NCI-H1694 treated with DMSO at 0.1 percent for 48 hours (cell line): Measurements from ENCODE around the gene SYTL3.
"Not testable (repeated sequence)": the region's sequence is repeated elsewhere in the genome, so short reads cannot be mapped to it uniquely, and the experiment has no call there.

Experiments
- DNase-seq: peaks from one replicate; lab custom pipeline; 2025; lab: John Stamatoyannopoulos, UW

The SYTL3 gene, protein sequence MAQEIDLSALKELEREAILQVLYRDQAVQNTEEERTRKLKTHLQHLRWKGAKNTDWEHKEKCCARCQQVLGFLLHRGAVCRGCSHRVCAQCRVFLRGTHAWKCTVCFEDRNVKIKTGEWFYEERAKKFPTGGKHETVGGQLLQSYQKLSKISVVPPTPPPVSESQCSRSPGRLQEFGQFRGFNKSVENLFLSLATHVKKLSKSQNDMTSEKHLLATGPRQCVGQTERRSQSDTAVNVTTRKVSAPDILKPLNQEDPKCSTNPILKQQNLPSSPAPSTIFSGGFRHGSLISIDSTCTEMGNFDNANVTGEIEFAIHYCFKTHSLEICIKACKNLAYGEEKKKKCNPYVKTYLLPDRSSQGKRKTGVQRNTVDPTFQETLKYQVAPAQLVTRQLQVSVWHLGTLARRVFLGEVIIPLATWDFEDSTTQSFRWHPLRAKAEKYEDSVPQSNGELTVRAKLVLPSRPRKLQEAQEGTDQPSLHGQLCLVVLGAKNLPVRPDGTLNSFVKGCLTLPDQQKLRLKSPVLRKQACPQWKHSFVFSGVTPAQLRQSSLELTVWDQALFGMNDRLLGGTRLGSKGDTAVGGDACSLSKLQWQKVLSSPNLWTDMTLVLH

DNA sequence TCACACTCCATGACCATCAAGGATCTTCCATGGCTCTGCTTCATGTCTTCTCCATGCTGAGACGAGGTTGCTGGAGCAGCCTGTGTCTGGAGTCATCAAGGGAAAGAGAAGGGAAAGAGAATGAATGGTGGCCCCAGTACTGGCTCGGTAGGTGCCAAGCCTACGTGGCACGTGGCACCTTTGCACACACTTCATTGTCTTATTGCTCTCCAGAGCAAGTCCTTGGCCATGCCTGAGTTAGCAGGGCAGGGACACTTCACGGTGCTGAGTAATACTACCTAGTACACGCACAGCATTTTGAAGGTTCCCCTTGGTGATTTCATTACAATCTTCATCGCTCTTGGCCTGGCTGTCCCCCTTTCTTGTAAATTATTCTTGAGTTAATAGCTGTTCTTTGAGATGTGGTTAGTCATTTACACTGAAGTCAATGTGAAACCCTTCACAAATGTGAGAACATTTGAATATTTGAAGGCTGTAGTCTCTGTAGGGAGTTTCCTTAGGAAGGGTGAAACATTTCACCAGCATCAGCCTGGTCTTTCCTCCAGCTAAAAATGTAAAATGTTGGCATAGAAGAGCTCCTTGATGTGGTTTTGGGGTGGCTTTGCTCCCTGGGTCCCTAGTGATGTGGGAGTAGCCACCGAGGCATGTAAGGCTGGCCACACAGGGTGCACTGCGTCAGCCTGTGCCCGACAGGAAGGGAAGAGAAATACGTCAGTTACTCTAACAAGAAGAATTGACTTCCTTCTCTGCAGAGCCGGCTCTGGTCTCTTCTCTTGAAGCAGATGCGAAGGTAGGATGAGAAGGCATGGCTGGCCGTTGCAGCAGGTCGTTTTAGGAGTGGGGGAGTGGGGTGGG, at the start of gene SYTL3:
TSS of gene SYTL3 (plus strand) at position 766 of the 855 bp plus-strand sequence. CDS start 13,215 bp downstream, outside the sequence.
- DNase-seq: no peak

DNA sequence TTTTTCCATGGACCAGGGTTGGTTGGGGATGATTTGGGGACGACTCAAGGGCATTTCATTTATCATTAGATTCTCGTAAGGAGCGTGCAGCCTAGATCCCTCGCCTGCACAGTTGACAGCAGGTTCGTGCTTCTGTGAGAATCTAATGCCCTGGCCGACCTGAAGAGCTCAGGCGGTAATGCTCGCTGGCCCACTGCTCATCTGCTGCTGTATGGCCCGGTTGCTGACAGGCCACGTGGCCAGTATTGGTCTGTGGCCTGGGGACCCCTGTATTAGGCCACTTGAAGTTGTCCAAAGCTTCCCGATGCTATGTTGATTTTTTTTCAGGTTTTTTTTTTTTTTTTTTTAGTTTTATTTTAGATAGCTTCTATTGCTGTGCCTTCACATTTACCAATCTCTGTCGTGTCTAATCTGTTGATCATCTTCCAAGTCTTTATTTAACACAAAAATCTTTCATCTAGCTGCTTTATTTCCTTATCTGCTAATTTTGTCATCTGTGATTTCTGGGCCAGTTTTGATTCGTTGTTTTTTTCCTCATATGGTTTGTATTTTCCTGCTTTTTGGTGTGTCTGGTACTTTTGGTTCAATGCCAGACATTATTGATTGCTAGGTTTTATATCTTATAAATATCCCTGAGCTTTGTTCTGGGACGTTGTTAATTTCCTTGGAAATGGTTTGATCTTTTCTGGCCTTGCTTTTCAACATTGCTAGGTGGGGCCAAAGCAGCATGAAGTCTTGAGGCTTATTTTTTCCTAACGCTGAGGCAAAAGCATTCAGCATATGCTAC, 46.4 kb upstream of the SYTL3 start:
- DNase-seq: no peak

DNA sequence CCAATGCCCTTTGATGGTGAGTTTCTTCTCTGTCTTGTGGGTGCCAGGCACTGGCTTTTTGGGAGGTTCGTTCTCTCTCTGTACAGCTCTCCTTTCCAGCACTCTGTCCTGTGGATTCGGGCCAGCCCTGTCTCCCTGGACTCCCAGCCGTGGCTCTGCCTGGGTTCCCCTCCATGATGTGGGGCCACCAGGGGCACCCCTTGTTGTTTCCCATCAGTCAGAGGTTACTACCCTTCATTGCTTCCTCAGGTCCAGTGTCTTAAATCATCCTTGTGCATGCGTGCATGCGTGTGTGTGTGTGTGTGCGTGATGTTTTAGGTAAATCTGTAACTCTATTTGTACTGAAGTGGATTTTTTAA, 45.8 kb upstream of the SYTL3 start:
- no peak for DNase-seq

DNA sequence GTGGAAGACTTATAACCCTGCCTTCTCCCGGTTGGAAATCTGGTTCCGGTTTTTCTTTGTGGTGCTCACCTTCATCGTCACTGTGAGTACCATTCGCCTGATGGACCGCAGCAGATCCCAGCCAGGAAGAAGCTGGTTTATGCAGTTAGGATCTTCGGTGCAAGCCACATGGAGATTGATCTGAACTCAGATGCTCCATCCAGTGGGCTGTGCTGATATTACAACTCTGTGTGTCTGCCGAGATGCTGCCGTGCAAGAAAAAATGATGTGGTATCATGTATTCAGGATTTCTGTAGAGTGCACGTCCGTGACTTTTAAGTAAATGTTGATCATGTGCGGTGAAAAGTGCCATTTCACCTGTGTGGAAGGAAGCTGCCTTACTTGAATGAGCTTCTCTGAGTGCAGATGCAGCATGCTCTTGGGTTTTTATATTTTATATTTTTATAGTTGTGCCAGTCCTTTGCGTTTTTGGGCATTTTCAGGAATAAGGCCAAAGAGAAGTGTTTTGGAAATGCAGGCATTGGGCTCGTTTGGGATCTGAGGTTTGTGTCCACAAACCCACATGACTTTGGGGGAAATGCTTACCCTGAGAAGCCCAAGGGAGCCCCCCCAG, 44.5 kb upstream of the SYTL3 start:
- peak; percentile 60 for DNase-seq

DNA sequence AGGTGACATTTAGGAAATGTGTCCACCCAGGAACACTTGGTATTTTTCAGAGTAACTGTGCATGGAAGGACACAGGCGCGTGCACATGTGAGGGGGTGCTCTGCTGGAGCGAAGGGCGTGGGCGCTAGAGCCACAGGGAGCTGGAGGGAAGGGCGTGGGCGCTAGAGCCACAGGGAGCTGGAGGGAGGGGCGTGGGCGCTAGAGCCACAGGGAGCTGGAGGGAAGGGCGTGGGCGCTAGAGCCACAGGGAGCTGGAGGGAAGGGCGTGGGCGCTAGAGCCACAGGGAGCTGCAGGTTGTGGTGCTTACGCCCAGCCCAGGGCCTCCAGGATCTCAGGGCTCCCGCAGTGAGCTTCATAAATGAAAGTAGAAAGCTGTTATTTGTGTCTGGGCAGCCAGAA, 43.8 kb upstream of the SYTL3 start:
- not testable (repeated sequence) for DNase-seq

DNA sequence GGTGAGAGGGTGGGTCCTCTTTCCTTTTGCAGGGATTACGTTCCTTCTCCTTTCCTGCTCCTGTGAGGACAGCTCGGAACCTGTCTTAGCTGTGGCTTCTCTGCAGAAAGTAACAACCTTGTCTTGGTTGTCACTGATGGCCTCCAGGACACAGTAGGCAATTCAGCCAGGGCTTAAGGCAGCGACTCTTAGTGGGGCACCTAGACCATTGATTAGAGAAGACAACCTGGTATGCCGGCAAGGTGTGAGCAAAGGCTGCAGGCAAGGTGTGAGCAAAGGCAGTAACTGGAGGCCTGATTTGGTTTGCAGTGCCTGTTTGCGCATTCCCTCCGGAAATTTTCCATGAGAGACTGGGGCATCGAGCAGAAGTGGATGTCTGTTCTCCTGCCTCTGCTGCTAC, 42.9 kb upstream of the SYTL3 start:
- no peak for DNase-seq

DNA sequence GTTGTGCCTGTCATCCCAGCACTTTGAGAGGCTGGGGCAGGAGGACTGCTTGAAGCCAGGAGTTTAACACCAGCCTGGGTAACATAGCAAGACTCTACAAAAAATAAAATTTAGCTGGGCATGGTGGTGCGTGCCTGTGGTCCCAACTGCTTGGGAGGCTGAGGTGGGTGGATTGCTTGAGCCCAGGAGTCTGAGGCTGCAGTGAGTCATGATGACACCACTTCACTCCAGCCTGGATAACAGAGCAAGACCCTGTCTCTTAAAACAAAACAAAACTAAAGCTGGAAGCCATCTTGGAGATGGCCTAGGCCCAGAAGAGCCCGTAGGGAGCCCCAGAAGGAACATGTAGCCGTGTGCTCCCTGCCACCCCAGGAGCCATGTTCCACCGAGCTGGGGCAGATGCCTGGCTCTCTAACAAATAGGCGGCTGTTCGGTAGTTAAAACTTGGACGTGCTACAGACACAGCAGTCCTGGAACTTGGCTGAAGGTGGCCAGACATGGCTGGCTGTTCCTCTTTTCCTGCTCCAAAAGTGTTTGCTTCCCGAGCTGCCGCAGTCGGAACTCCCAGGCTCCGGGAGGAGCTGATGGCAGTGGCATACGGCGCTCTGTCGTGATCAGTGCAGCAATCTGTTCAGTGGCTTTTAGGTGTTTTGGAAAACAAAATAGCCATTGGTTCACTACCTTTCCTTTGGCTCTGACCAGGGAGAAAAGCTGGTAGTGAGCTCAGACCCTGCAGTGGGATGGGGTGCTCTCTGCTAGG, 42.3 kb upstream of the SYTL3 start:
- no peak for DNase-seq

DNA sequence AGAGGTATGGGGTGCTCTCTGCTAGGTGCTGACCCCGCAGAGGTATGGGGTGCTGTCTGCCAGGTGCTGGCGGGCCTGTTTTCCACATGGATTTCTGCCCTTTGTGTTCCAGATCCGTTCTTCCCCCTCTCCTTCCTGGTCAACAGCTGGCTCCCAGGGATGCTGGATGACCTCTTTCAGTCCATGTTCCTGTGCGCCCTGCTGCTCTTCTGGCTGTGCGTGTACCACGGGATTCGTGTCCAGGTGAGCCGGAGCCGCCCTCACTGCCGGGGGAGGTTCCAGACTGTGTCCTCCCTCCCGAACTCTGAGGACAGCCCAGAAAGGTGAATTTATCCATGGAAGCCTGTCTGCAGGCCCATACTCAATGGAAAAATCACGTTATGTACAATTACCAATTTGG, 41.6 kb upstream of the SYTL3 start:
- no peak for DNase-seq

DNA sequence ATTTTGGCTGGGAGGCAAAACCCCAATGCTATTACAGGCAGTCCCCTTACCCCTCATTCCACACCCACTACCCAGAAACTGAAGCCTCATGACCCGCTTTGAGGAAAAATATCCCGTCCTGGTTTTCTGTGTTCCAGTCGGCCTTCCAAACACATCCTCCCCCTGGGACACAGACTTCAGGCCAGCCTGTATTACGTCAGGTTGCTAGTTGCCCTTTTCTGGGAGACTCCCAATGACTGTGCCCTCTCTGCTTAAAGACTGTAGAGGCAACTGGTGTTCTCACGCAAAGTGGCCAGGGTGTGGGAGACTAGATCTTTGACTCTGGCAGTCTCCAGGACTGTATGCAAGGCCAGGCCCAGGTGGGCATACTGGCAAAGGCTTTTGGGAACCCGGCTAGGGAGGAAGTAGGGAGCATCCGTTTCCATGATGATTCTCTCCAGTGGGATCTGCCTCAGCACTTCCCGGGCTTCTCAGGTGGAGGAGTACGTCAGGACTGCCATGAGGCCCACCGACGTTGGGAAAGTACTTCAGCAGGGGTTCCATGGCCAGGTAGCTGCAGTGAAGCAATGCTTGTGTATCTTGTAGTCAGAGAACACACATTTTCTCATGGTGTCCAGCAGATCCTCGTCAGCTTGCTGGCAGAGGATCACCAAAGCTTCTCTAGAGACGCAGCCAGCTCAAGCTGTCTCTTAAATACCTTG, 40.2 kb upstream of the SYTL3 start:
- DNase-seq: no peak

DNA sequence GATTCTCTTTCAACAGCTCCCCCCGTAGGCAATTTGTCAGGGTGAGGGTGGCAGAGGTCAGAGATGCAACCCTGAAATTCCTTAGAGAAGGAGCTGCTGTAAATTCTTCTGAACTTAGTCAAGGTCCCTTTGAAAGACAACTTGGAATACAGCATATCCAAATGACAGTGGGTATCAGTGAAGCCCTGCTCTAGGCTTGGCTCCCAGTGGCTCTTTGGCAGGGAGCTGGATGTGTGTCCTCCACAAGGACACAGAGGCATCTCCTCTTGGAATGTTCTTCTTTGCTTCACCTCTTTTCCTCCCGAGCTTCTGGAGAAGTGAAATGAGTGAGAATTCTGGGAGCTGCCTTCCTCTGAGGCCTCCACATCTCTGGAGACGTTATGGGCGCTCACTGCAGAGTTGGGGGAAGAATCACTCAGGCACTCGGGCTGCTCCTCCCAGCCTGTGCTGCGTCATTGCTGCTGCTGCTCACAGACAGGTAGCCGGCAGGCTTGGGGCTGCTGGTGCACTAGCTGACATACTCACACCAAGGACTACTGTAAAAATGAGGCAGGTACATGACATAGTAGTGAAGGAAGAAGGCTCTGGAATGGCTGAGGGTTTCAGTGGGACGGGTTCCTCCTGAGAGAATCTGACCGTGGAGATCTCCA, 39.4 kb upstream of the SYTL3 start:
- DNase-seq: no peak

DNA sequence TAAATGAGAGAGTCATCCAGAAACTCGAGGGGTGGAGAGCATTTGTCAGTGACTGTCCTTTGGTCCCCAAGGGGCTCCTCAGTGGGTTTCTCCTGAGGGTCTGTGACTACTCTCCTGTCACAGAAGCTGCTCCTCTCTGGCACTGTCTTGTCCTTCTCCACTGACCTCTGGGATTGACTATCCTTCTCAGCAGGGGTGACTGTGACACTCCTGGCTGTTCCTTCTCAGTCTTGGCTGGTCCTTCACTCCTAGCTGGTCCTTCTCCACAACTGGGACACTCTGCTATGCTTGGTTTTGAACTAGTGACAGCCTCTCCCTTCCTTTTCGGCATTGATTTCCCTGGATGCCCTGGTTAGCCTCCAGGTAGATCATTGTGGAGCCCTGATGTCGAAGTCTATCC, 38.8 kb upstream of the SYTL3 start:
- DNase-seq: no peak

DNA sequence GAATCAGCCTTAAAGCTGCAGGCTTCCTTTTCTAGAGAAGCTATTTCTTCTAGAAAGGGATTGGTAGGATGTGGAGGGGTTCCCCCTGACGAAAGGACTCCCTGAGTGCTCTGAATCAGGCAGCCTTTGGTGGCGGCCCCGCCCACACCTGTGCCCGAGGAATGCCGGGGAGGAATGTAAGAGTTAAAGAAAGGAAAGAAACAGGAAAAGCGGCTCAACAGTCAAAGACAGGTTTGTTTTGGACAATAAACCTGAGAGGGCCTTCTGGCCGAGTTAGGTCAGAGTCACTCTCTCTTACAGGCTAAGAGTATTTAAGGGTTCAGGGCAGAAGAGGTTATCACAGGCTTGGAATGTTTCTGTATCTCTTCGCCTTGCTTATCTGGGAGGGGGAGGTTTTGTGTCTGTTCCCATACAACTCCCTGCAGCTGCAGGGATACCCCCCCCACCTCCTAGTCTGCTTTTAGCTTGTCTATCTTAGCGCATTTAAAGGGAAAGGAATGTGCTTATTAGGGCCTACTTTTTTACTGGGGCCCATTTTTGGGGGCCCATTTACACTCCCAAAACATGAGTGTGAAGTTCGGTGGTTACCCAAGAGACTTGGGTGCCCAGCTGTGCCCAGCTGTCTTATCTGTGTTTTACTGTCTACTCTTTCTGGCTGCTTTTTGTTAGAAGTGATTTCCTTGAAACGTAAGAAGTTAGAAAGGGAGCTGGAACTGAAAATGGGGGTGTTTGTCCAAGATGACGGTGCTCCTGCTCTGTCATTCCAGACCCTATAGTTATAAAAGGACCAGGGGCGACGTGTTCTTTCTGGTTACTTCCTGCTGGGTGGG, 38.1 kb upstream of the SYTL3 start:
- DNase-seq: no peak

DNA sequence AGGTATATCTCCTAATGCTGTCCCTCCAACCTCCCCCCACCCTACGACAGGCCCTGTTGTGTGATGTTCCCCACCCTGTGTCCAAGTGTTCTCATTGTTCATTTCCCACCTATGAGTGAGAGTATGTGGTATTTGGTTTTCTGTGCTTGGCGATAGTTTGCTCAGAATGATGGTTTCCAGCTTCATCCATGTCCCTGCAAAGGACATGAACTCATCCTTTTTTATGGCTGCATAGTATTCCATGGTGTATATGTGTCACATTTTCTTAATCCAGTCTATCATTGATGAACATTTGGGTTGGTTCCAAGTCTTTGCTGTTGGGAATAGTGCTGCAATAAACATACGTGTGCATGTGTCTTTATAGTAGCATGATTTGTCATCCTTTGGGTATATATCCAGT, 35.2 kb upstream of the SYTL3 start:
- not testable (repeated sequence) for DNase-seq

DNA sequence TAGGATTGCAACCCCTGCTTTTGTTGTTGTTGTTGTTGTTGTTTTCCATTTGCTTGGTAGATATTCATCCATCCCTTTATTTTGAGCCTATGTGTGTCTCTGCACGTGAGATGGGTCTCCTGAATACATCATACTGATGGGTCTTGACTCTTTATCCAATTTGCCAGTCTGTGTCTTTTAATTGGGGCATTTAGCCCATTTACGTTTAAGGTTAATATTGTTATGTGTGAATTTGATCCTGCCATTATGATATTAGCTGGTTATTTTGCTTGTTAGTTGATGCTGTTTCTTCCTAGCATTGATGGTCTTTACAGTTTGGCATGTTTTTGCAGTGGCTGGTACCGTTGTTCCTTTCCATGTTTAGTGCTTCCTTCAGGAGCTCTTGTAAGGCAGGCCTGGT, 31.6 kb upstream of the SYTL3 start:
- DNase-seq: not testable (repeated sequence)

DNA sequence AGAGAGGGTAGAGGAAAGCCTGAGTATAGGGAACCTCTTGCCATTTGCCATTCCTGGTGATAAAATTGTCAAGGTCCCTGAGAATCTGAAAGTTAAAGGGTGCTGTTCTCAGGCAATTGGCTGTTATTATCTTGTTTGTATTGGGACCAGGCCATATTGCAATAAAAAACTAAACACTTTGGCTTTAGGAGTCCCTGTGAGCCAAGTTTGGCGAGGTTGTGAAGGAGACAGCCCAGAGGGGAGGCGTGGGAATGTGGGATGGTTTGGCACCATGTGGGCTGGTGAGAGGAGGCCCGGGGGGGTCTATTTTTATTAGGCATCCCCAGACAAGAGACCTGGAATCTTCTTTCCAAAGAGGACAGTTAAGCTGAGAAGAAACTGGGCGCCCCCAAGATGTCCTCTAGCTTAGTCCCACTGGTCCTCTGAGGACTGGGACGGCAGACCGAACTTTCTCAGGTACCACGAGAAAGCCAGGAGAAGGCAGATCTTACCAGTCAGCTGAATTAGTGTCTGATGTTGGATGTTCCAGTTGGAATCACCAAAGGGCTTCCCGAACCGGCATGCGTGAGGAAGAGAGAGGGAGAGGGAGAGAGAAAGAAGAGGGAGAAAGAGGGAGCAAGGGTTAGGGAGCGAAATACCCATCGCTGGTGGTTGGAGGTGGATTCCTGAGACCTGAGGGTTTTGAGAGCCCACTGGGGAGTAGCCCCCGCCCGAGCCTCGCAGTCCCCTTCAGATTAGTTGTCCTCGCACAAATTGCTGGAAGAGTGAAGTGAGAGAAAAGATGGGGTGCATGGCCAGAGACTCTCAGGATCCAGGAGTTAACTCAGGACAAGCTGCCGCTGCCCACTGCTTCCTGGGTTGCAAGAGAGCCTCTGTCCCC, 29.7 kb upstream of the SYTL3 start:
- no peak for DNase-seq

DNA sequence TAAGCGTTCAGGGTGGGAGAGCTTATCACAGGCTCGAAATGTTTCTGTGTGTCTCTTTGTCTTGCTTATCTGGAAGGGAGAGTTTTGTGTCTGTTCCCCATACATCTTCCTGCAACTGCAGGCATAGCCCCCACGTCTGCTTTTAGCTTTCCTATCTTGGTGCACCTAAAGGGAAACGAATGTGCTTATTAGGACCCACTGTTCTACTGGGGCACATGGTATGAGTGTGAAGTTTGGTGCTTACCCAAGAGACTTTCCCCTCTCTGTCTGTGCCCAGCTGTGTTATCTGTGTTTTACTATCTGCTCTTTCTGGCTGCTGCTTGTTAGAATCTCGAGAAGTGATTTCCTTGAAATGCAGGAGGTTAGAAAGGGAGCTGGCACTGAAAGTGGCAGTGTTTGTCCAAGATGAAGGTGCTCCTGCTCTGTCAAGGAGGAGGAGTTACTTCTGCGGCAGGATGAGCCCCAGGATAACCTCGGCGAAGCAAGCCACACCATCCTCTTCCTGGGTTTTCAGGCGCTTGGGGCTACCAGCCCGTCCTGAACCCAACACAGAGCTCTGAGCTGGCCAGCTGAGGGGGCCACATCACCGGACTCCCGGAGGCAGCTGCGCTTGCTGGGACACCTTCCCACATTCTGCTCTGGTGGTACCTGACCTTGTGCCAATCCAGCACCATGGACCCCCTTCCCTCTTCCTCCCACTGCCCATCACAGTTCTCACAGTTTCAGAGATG, 28.7 kb upstream of the SYTL3 start:
- DNase-seq: no peak
